Kidney (tissue), 14 donors: ENCODE data around the gene TMEM97. TPM values are rescaled to one million over a fixed set of nuclear protein-coding genes. Genes with fewer than 3 reads are reported as not detected.

ENCODE experiments used
- DNase-seq, 5 donors: peaks; one replicate each; pipeline ENCODE4 v3.0.0-alpha.2; 2013 to 2020
- FAIRE-seq: peaks from 2 replicates; lab custom pipeline; 2012; peaks lifted over from hg19 to GRCh38; lab: Jason Lieb, UNC
- H3K27ac ChIP-seq, 2 donors: one replicate each; pipeline ENCODE4 v1.7.0; 2013; ENCODE audit warnings: low read depth in 2 of 2, low read length in 2 of 2, inconsistent platforms in 1 of 2
- H3K27me3 ChIP-seq: one replicate; pipeline ENCODE4 v1.7.1; 2013; ENCODE audit warnings: low read length, inconsistent platforms; ENCODE audit not compliant: control insufficient read depth, insufficient read depth
- H3K36me3 ChIP-seq, 3 donors: one replicate each; pipeline versions ENCODE4 v1.7.0 to v1.7.1; 2013; ENCODE audit warnings: low read length in 3 of 3, control low read depth in 1 of 3, inconsistent platforms in 1 of 3; ENCODE audit not compliant: insufficient read depth in 3 of 3, control insufficient read depth in 2 of 3
- H3K4me1 ChIP-seq, 3 donors: one replicate each; pipeline versions ENCODE4 v1.7.0 to v1.7.1; 2013; ENCODE audit warnings: low read length in 3 of 3, inconsistent platforms in 1 of 3, low read depth in 1 of 3; ENCODE audit not compliant: control insufficient read depth in 2 of 3, insufficient read depth in 2 of 3
- H3K4me3 ChIP-seq, 3 donors: one replicate each; pipeline versions ENCODE4 v1.7.0 to v1.8.1; 2013; ENCODE audit warnings: low read length in 3 of 3, control low read depth in 1 of 3, inconsistent platforms in 1 of 3
- H3K9ac ChIP-seq, 3 donors: one replicate each; pipeline versions ENCODE4 v1.7.0 to v1.7.1; 2013; ENCODE audit warnings: low read length in 3 of 3, control low read depth in 1 of 3, inconsistent platforms in 1 of 3
- H3K9me3 ChIP-seq, 3 donors: one replicate each; pipeline versions ENCODE4 v1.7.0 to v1.7.1; 2013; ENCODE audit warnings: low read length in 3 of 3, control low read depth in 1 of 3, inconsistent platforms in 1 of 3; ENCODE audit not compliant: control insufficient read depth in 2 of 3, insufficient read depth in 1 of 3
- intact Hi-C: fragments of 100-400 bp; cut with DNase I; formaldehyde crosslinking; loops from one replicate; pipeline ENCODE4 v1.11.1; 2022
- polyA plus RNA-seq: library from polyadenylated mRNA; stranded (reverse); fragments of 350-450 nt; fragmentation: Illumina TruSeq; extraction: RNeasy Lipid Tissue Mini Kit (QIAGEN cat#74804); gene quantifications from one replicate; pipeline ENCODE4 v1.2.3, GENCODE V29; 2014; ENCODE audit warnings: low read depth, low replicate concordance; ENCODE audit not compliant: insufficient read depth
- total RNA-seq: library from RNA; stranded (reverse); fragmentation: NEBNext Ultra II Directional; extraction: Animal tissue kit (Norgen Biotek cat#: 25700); gene quantifications from one replicate; pipeline ENCODE4 v1.2.1, GENCODE V29; 2021
- TF ChIP-seq, protein P1 (sequence below): IDR thresholded peaks from 3 replicates; pipeline ENCODE4 v1.5.1; 2012; ENCODE audit warnings: mild to moderate bottlenecking, moderate library complexity, borderline replicate concordance; ENCODE audit not compliant: insufficient read depth; ENCODE audit errors: extremely low read depth
- donor health status: control.
- donor health status: control.
- donor health status: control.
- donor health status: control.
- donor health status: control.
- donor health status: DM: yes; HTN: yes; CAD: no.
- donor health status: Normal renal cell carcinoma (clear cell type).

TMEM97 gene
- total and polyA plus RNA-seq, 2 donors from 2014 or later = 10.2 to 11.6 TPM

DNA sequence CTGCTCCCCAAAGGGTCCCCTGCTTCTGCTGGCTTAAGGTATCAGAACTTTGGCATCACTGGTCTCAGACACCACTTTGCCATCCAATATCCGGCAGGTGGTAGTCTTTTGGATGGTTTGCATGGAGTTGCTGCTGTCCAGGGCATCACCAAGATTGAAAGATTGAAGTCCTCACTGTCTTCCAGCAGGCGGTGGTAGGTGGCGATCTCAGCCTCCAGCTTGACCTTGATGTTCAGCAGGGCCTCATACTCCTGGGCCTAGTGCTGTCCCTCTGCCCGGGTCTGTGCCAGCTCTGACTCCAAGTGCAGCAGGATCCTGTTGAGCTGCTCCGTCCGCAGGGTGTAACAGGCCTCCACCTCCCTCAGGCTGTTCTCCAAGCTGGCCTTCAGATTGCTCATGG, 43.0 kb upstream of the TMEM97 start:
- Histone ChIP-seq H3K9ac (no peak overlapping the region), H3K4me1 (no peaks in the 10 kb centered on the region), H3K27ac (no peak overlapping the region), H3K4me3 (no peak overlapping the region), H3K27me3 (no peaks in the 10 kb centered on the region), H3K9me3 (no peaks in the 10 kb centered on the region), H3K36me3 (no peaks in the 10 kb centered on the region)
- intact Hi-C loops = no loop called here
- TF ChIP-seq, protein P1, sequence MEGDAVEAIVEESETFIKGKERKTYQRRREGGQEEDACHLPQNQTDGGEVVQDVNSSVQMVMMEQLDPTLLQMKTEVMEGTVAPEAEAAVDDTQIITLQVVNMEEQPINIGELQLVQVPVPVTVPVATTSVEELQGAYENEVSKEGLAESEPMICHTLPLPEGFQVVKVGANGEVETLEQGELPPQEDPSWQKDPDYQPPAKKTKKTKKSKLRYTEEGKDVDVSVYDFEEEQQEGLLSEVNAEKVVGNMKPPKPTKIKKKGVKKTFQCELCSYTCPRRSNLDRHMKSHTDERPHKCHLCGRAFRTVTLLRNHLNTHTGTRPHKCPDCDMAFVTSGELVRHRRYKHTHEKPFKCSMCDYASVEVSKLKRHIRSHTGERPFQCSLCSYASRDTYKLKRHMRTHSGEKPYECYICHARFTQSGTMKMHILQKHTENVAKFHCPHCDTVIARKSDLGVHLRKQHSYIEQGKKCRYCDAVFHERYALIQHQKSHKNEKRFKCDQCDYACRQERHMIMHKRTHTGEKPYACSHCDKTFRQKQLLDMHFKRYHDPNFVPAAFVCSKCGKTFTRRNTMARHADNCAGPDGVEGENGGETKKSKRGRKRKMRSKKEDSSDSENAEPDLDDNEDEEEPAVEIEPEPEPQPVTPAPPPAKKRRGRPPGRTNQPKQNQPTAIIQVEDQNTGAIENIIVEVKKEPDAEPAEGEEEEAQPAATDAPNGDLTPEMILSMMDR = no peak
- DNase-seq = no peak
- no peak for FAIRE-seq

DNA sequence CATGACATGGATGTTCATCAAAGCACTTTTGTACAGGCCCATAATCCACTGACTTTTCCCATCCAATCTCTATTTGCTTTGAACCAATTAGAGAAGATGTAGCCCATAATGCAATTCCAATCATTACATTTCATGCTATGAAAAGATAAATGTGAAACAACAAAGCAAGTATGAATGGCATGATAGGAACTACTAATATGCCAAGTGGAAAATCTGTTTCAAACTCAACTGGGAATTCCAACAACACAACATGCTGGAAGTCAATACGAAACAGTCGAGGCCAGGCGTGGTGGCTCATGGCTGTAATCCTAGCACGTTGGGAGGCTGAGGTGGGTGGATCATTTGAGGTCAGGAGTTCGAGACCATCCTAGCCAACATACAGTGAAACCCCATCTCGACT, 39.6 kb upstream of the TMEM97 start:
- DNase-seq (no peak), FAIRE-seq (no peak)
- no peaks in the 10 kb centered on the region for H3K9me3 ChIP-seq
- no peaks in the 10 kb centered on the region for H3K4me1 ChIP-seq
- intact Hi-C loops = no loop called here
- no peak overlapping the region for H3K27ac ChIP-seq
- H3K36me3 ChIP-seq = no peaks in the 10 kb centered on the region
- TF ChIP-seq, protein P1 = no peak
- no peaks in the 10 kb centered on the region for H3K27me3 ChIP-seq
- no peak overlapping the region for H3K4me3 ChIP-seq
- no peak overlapping the region for H3K9ac ChIP-seq

DNA sequence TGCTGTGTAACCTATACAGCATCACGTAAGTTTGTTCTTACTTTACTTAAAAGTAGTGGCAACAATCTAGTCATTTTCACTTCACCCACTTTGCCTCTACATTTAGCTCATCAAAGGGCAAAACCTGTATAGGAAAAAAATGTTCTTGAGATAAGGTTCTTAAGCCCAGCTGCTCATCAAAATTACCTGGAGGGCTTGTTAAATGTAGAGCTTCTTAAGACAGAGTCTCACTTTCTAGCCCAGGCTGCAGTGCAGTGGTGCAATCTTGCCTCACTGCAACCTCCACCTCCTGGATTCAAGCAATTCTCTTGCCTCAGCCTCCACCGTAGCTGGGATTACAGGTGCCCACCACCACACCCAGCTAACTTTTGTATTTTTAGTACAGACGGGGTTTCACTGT, 38.2 kb upstream of the TMEM97 start:
- intact Hi-C loops = no loop called here
- Histone ChIP-seq H3K9ac (no peak overlapping the region), H3K9me3 (no peaks in the 10 kb centered on the region), H3K4me3 (no peak overlapping the region), H3K27me3 (no peaks in the 10 kb centered on the region), H3K4me1 (no peaks in the 10 kb centered on the region), H3K27ac (no peak overlapping the region), H3K36me3 (no peaks in the 10 kb centered on the region)
- FAIRE-seq = no peak
- TF ChIP-seq, protein P1 = no peak
- no peak for DNase-seq

DNA sequence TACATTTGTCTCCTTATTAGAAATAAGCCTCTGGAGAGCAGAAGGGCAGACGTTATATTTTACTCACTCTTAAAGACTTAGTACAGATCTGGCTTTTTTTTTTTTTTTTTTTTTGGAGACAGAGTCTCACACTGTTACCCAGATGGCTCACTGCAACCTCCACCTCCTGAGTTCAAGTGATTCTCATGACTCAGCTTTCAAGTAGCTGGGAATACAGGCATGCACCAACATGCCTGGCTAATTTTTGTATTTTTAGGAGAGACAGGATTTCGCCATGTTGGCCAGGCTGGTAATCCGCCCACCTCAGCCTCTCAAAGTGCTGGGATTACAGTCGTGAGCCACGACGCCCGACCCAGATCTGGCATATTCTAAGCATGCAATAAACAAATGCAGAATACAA, 36.4 kb upstream of the TMEM97 start:
- H3K27ac ChIP-seq = no peak overlapping the region
- no peaks in the 10 kb centered on the region for H3K9me3 ChIP-seq
- TF ChIP-seq, protein P1 = no peak
- no peak for FAIRE-seq
- H3K9ac ChIP-seq = no peak overlapping the region
- H3K4me3 ChIP-seq = no peak overlapping the region
- DNase-seq = no peak
- H3K27me3 ChIP-seq = no peaks in the 10 kb centered on the region
- H3K36me3 ChIP-seq = no peaks in the 10 kb centered on the region
- H3K4me1 ChIP-seq = no peaks in the 10 kb centered on the region
- intact Hi-C loops = no loop called here
